Heart left ventricle (tissue), 13 donors: ENCODE measurements around the gene SIGMAR1.

Experiments used
- CTCF ChIP-seq, 12 donors: fragments of 200-600 bp; sonication (generic) in 4 of 12; IDR thresholded peaks; one replicate each; pipeline versions ENCODE4 v1.5.0 to v1.8.0; 2018 to 2022; ENCODE audit warnings: antibody characterized with exemption in 12 of 12, mild to moderate bottlenecking in 5 of 12
- POLR2A ChIP-seq, 2 donors: fragments of 450-650 bp; IDR thresholded peaks; one replicate each; pipeline ENCODE4 v1.6.1; 2017; ENCODE audit warnings: antibody characterized with exemption in 2 of 2, mild to moderate bottlenecking in 2 of 2, moderate library complexity in 2 of 2
- donor health status: ischemic (EF 13 %, LVEDD 7.1; RV severe dilation, severe dysfunction).
- donor health status: DM: no; HTN: yes; CAD: no.
- donor health status: DM: no; HTN: no; CAD: no.
- donor health status: ischemic (EF 25% LVEDD 6.9; RV normal size, moderate dysfunction).
- donor health status: ischemic (EF 25% LVEDD 5.7; RV mildly dilated, moderate dysfunction).
- donor health status: ischemic (EF 35%, LVEDD 5.7; RV mildly dilated, moderate dysfunction).
- donor health status: nonischemic (EF 11% LVEDD 7.7; RV severe dilation, severe dysfunction).
- donor health status: DM: yes; HTN: yes; CAD: no.
- donor health status: PGD.
- donor health status: ischemic (EF 29% LVEDD 5.4; RV normal size, mild dysfunction).
- donor health status: nonischemic (EF 23%, LVEDD 6.1; RV moderate dilation, normal function).

GRCh38 chr9:34606905-34607304 lies 30.7 kb downstream of the SIGMAR1 start:
- no peak for TF ChIP-seq CTCF (IDR thresholded peaks at IDR 0.05)
- TF ChIP-seq POLR2A (IDR thresholded peaks at IDR 0.05): no peak
